Measurements from ENCODE around the gene RASAL3. TPM values are rescaled to one million over a fixed set of nuclear protein-coding genes. Genes with fewer than 3 reads are reported as not detected.

Gene RASAL3
- total RNA-seq, 1 experiment from 2014 or later: 1.9 TPM

DNA sequence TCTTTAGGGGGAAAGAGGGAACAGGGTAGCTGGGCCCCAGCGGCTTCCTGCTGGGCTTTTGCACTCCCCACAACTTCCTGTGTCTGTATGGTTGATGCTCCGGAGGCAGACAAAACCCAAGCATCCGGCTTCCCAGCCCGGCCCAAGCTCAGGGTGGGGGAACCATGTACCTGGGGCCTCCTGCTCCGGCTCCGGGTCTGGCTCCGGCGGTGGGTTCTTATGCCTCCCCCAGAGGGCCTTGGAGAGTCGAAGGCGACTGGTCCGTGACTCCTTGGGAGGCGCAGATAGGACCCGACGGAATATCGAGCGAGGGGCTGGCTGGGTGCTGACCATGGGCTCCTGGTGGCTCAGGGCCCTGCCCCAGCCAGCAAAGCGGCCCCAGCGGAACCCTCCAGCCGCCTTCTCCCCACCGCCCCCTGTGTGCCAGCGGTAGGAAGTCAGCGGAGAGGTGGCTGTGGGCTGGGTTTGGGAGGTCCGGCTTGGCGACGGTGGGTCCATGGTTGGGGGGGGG is 428 bp downstream of the RASAL3 start:
- TF ChIP-seq, protein P1, sequence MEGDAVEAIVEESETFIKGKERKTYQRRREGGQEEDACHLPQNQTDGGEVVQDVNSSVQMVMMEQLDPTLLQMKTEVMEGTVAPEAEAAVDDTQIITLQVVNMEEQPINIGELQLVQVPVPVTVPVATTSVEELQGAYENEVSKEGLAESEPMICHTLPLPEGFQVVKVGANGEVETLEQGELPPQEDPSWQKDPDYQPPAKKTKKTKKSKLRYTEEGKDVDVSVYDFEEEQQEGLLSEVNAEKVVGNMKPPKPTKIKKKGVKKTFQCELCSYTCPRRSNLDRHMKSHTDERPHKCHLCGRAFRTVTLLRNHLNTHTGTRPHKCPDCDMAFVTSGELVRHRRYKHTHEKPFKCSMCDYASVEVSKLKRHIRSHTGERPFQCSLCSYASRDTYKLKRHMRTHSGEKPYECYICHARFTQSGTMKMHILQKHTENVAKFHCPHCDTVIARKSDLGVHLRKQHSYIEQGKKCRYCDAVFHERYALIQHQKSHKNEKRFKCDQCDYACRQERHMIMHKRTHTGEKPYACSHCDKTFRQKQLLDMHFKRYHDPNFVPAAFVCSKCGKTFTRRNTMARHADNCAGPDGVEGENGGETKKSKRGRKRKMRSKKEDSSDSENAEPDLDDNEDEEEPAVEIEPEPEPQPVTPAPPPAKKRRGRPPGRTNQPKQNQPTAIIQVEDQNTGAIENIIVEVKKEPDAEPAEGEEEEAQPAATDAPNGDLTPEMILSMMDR (conservative IDR thresholded peaks at IDR 0.05): no peak
- no peaks in the 10 kb centered on the region for H3K79me1 ChIP-seq (ENCODE audit: insufficient read depth, low read depth, low read length, poor library complexity, severe bottlenecking)
- Mint-ChIP-seq H3K36me3 (ENCODE audit: insufficient read depth in 1 of 3, low read depth in 3 of 3) (no peaks in the 10 kb centered on the region), H3K4me1 (no peaks in the 10 kb centered on the region), H3K27ac (no peak overlapping the region), H3K27me3 (ENCODE audit: low read depth) (peaks cover 56% of the 10 kb centered on the region), H3K9me3 (peaks cover 0 to 2% of the 10 kb centered on the region in 2 experiments; a peak in 3 of 5 replicates), H3K4me3 (no peak overlapping the region)
- no peak overlapping the region for H3K9ac ChIP-seq (ENCODE audit: extremely low read depth, insufficient read length, low read length)
- no peak overlapping the region for H3K27ac ChIP-seq (ENCODE audit: insufficient read length, low read depth, low read length)
- no peak overlapping the region for H2BK15ac ChIP-seq (ENCODE audit: low read depth, low read length)
- no peak overlapping the region for H2BK5ac ChIP-seq (ENCODE audit: insufficient read length, low read length)
- H2BK120ac ChIP-seq (ENCODE audit: low read depth, low read length, poor library complexity, severe bottlenecking): no peak overlapping the region
- no peak overlapping the region for H2BK20ac ChIP-seq (ENCODE audit: low read depth, low read length, poor library complexity, severe bottlenecking)
- H3K27me3 ChIP-seq (ENCODE audit: insufficient read depth, low read length): peaks cover 6% of the 10 kb centered on the region; the same call in 1 of the 2 replicates
- H3K4me1 ChIP-seq (ENCODE audit: insufficient read depth, low read length): no peaks in the 10 kb centered on the region; the same call in 1 of the 2 replicates
- no peaks in the 10 kb centered on the region for H3K23me2 ChIP-seq (ENCODE audit: insufficient read length, low read depth, low read length, poor library complexity, severe bottlenecking)
- H2AFZ ChIP-seq (ENCODE audit: low read length): no peak overlapping the region
- H3K9me3 ChIP-seq (ENCODE audit: control insufficient read depth, low read depth, low read length): no peaks in the 10 kb centered on the region
- no peaks in the 10 kb centered on the region for H4K20me1 ChIP-seq (ENCODE audit: control insufficient read depth, insufficient read depth, insufficient read length)
- H2AK5ac ChIP-seq (ENCODE audit: insufficient read length, low read length): no peak overlapping the region
- DNase-seq: peak; percentile 56
- H3K23ac ChIP-seq (ENCODE audit: insufficient read length, low read depth, low read length): no peak overlapping the region
- H3K18ac ChIP-seq (ENCODE audit: insufficient read length, low read depth, low read length): no peak overlapping the region
- H3K4ac ChIP-seq (ENCODE audit: low read depth, low read length): no peak overlapping the region
- H4K91ac ChIP-seq (ENCODE audit: insufficient read length, low read depth, low read length): no peak overlapping the region
- H2BK12ac ChIP-seq (ENCODE audit: insufficient read length, low read depth, low read length): no peak overlapping the region
- no peak overlapping the region for H3K4me2 ChIP-seq (ENCODE audit: insufficient read depth, insufficient read length, low read length)
- no peaks in the 10 kb centered on the region for H3K79me2 ChIP-seq (ENCODE audit: insufficient read depth, low read length)
- H3K56ac ChIP-seq (ENCODE audit: insufficient read length, low read depth, low read length): no peak overlapping the region
- no peak overlapping the region for H3T11ph ChIP-seq (ENCODE audit: low read length)
- no peak overlapping the region for H4K8ac ChIP-seq (replicated peaks; ENCODE audit: insufficient read length, low read depth, low read length)
- no CpG with 5 or more reads among the region's 25 CpGs for WGBS (ENCODE audit: extremely low coverage, insufficient read length, low lambda C conversion rate)
- no peak overlapping the region for H4K5ac ChIP-seq (ENCODE audit: insufficient read length, low read depth, low read length)
- no peak overlapping the region for H3K14ac ChIP-seq (ENCODE audit: insufficient read depth, low read length)
